ENCODE results near the gene ATP9B.
A peak's percentile ranks its signal among the peaks of the same experiment; 100 is the strongest.

ATP9B gene

DNA sequence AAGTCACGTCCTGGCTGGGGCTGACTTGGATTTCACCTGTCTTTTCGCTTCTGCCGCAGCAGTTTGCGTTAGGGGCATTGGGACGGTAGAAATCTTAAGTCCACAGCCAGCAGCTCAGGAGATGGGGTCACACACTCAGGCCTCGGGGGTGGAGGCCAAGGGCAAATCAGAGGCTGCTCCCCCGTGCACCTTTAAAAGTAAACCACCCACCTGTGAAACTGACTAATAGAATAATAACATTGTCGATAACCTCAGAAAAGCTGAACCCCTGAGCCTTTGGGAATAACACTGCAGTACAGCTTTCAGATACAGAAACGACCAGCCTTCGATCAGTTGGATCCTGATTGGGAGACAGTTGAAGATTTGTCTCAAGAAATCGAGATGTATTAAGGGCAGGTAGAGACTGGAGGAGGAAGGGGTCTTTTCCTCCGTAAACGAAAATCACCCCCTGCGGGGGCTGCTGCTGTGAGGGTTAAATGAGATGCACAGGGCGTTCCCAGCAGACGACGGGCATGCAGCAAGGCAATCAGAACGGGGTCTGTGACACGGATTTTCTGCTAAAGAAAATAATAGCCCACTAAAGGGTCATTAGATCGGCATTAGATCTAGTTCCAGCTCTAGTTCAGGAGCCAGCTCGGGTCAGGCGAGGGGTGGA, 310.2 kb downstream of the ATP9B start:
- in situ Hi-C loops (cut with HindIII; ENCODE audit: low pct_unique_long_range_greater_than_20kb, low sequenced_read_pairs): no loop called here
- no peak for TF ChIP-seq JUND (IDR thresholded peaks at IDR 0.05; ENCODE audit: low read depth)
- DNase-seq (ENCODE audit: low read depth in 1 of 2, low spot score in 1 of 2): no peak

DNA sequence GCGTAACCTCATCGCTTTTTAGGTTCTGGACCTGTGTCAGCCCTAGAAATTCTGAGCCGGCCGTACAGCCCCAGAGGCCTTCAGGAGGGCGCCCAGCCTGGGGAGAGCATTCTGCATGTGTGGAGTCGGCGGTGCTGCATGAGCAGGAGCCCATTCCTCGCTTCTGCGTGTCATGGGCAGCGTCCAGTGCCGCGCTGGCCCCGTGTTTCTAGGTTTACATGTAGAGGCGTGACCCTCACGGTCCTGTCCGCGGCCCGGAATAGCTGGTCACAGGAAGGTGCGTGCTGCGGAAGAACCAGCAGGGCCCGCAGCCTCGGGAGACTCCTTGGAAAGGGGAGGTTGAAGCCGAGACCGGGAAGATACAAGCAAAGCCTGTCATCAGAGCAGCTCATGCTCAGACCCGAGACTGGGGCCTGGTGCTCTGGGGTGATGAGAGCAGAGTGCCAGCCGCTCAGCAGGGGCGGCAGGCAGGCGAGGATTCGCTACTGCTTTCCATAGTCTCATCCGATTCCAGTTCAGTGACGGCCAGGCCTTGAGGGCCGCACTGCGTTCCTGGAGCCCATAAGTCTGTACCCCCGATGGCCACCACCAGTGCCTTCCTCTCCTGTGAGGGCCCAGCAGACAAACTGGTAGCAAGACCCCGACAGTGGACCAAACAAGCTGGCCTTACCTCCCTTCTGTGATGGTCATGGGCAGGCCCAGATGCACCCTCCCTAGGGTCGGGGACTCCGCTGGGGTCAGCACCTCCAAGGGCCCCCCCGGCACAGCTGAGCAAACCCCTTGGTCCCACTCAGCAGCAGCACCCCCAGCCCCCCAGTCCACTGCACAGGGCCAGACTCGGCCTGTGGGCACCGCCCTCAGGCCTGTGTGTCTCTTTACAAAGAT, 311.0 kb downstream of the ATP9B start:
- in situ Hi-C loops (cut with HindIII; ENCODE audit: low pct_unique_long_range_greater_than_20kb, low sequenced_read_pairs): no loop called here
- no peak for DNase-seq (ENCODE audit: low read depth in 1 of 2, low spot score in 1 of 2)
- TF ChIP-seq JUND (IDR thresholded peaks at IDR 0.05; ENCODE audit: low read depth): no peak

DNA sequence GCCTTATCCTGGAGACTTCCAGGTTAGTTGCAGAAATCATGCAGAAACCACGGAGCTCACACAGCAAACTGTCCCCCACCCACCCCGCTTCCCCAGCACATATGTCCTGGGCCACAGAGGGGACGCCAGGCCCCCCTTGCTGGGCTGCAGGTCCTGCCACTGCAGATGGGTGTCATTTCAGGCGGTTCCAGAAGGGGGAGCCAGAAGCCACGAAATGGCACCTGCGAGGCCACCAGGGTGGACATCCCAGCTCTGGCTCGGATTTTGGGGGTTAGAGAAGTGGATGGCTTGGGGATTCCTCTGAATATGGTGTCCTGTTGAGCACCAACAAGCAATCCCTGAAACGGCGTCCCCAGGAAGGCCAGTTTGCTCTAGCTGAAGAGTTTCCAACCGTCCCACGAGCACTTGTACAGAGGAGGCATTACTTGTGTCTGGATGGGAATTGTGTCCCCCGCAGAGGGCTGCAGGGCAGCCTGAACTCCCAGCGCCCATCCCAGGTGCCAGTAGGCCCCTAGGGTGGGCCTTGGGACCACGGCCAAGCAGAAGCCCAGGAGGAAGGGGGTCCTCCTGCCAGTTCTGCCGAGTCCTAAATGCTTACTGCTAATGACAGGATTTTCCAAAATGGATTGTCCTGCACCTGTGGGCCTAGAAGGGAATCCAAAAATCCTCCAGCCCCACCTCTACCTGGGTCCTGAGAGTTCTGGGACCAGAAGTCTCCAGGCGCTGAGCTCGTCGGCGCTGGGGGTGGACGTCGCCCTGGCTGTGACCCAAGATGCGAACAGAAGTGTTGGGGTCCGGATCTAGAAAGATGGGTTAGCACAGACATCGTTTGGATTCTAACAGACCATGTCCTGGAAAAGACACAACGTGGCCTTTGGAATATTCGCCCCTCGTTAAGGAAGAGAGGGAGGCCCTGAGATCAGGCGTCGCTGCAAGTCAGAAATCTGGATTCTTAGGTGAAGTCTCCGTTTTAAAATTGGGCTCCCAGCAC, 311.9 kb downstream of the ATP9B start:
- in situ Hi-C loops (cut with HindIII; ENCODE audit: low pct_unique_long_range_greater_than_20kb, low sequenced_read_pairs): no loop called here
- peak; percentile 52 to 69 for DNase-seq (ENCODE audit: low read depth in 1 of 2, low spot score in 1 of 2)
- no peak for TF ChIP-seq JUND (IDR thresholded peaks at IDR 0.05; ENCODE audit: low read depth)

DNA sequence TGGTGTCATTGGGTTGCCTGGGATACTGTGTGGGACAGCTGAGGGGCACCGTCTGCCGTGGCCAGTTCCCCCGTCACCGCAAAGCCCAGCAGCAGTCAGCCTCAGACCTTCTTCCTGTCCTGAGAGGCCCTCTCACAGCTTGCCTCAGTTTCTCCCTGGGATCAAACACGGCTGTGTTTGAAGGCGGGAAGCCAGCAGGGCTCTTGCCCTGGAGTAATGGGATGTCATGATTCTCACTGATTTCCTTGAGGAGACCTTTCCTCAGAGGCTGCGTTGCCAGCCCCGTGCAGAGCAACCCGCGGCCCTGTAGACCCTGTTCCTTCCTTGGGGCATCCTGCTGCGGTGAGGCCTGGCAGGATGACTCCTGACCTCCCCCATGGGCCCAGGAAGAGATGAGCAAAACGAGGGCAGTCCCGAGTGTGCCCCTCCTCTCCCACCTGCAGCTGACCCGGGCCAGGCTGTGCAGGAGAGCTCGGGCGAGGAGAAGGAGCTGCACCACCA, 312.7 kb downstream of the ATP9B start:
- in situ Hi-C loops (cut with HindIII; ENCODE audit: low pct_unique_long_range_greater_than_20kb, low sequenced_read_pairs): no loop called here
- TF ChIP-seq JUND (IDR thresholded peaks at IDR 0.05; ENCODE audit: low read depth): no peak
- no peak for DNase-seq (ENCODE audit: low read depth in 1 of 2, low spot score in 1 of 2)

DNA sequence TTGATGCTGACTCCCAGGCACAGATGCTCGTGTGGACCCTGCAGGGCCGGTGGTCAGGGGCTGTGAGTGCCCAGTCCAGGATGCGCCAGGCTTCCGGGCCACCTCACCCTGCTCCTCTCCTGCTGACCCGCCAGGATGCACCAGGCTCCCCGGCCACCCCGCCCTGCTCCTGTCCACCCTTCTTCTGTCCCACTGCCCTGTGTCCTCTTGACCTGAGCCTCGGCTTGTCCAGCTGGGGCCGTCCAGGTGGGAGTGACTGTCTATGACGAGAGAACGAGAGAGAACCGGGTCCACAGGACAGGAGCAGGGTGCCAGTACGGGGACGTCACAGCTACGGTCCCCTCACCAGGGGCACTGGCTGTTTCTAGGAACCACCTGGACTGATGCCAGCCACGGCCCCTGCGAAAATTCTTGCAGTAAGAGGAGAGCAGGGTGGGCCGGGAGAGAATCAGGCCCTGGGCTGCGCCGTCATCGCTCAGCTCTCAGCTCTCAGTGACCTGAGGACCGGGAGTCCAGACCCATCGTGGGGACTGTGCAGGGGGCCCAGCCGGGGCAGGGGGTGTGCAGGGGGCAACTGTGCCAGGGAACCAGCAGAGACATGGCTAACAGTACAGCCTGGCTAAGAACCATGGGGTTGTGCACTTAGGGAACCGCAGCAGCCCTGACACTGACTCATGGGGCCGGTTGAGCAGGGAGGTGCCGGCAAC, 313.6 kb downstream of the ATP9B start:
- no peak for DNase-seq (ENCODE audit: low read depth in 1 of 2, low spot score in 1 of 2)
- no peak for TF ChIP-seq JUND (IDR thresholded peaks at IDR 0.05; ENCODE audit: low read depth)
- in situ Hi-C loops (cut with HindIII; ENCODE audit: low pct_unique_long_range_greater_than_20kb, low sequenced_read_pairs): no loop called here

DNA sequence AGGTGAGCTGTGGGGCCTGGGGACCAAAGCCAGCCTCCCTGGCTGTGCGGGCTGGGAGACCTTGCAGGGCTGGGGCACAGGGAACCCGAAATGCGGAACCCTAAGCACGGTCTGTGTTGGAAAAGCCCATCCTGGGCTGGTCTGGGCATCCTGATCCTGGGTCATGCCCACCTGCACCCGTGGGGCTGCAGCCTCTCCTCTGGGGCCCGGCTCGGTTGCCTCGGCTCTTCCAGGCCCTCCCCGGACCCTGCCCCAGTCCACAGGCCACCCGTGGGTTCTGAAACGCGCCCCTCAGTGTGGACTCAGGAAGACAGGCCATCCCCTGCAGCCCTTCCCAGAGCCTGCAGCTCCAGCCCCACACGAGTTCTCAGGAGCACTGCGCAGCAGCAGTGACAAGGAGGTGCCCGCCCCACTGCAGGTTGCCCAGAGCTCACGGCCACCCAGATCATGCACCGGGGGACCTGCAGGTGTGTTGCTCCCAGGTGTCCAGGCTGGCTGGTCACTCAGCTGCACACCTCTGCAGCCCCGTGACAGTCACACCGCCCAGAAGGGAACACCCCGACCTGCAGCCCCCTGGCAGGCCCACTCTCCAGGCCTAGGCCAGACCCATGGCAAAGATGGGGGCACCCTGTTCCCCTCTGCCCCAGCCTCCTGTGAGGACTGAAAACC, 314.3 kb downstream of the ATP9B start:
- in situ Hi-C loops (cut with HindIII; ENCODE audit: low pct_unique_long_range_greater_than_20kb, low sequenced_read_pairs): no loop called here
- no peak for TF ChIP-seq JUND (IDR thresholded peaks at IDR 0.05; ENCODE audit: low read depth)
- DNase-seq (ENCODE audit: low read depth in 1 of 2, low spot score in 1 of 2): no peak

DNA sequence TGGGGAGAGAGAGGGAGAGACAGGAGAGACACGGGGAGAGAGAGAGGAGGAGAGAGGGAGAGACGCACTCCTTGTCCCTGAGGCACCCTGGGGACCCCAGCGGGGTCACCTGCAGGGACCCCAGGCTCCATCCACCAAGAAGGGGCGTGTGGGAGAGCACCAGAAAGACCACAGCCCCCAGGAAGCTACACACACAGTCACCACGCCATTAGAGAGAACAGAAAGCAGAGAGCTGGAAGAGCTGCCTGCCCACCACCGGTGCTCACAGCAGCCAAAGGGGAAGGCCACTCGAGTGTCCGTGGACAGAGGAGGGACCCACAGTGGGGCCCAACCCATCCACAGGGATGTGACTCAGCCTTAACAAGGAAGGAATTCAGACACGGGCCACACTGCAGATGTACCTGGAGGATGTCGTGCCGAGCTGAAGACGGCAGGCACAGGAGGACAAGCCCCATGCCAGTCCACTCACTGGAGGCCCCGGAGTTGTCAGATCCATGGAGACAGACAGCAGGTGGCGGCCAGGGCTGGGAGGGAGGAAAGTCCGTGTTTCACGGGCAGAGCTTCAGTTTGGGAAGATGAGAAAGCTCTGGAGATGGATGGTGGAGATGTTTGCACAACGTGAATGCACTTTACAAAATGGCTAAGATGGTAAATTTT, 315.1 kb downstream of the ATP9B start:
- no peak for TF ChIP-seq JUND (IDR thresholded peaks at IDR 0.05; ENCODE audit: low read depth)
- in situ Hi-C loops (cut with HindIII; ENCODE audit: low pct_unique_long_range_greater_than_20kb, low sequenced_read_pairs): no loop called here
- no peak for DNase-seq (ENCODE audit: low read depth in 1 of 2, low spot score in 1 of 2)

DNA sequence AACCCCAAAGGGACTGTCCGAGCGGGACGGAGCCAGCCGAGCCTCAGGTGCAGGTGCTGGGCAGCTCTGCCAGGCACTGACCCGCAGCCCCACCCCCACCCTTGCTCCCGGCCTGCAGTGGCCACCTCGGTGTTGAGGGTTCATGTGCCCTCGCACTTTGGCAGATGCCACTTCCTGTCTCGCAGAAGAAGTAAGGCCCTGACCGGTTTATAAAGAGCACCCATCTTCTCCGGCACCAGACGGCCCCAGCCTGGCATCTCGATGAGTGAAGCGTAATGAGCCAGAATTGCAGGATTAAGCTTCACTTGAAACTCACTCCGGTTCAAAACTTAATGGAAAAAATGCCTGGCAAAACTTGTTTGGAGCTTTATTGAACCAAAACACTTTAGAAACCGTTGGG, 315.6 kb downstream of the ATP9B start:
- in situ Hi-C loops (cut with HindIII; ENCODE audit: low pct_unique_long_range_greater_than_20kb, low sequenced_read_pairs): no loop called here
- TF ChIP-seq JUND (IDR thresholded peaks at IDR 0.05; ENCODE audit: low read depth): no peak
- DNase-seq (ENCODE audit: low read depth in 1 of 2, low spot score in 1 of 2): no peak

DNA sequence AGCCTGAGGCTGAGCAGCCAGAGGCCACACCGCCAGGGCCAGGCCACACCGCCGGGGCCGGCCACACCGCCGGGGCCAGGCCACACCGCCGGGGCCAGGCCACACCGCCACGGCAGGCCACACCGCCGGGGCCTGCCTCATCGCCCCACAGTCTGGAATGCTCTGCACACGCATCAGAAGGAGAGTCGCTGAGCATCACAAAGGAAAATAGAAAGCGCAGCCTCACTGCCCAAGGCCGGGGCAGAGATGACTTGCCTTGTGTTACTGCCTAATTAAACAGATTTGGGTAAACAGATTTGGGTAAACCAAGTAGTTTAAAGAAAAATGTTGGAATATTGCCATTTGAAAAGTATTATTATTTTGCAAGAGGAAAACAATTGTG, 316.1 kb downstream of the ATP9B start:
- no peak for TF ChIP-seq JUND (IDR thresholded peaks at IDR 0.05; ENCODE audit: low read depth)
- in situ Hi-C loops (cut with HindIII; ENCODE audit: low pct_unique_long_range_greater_than_20kb, low sequenced_read_pairs): no loop called here
- DNase-seq (ENCODE audit: low read depth in 1 of 2, low spot score in 1 of 2): no peak

DNA sequence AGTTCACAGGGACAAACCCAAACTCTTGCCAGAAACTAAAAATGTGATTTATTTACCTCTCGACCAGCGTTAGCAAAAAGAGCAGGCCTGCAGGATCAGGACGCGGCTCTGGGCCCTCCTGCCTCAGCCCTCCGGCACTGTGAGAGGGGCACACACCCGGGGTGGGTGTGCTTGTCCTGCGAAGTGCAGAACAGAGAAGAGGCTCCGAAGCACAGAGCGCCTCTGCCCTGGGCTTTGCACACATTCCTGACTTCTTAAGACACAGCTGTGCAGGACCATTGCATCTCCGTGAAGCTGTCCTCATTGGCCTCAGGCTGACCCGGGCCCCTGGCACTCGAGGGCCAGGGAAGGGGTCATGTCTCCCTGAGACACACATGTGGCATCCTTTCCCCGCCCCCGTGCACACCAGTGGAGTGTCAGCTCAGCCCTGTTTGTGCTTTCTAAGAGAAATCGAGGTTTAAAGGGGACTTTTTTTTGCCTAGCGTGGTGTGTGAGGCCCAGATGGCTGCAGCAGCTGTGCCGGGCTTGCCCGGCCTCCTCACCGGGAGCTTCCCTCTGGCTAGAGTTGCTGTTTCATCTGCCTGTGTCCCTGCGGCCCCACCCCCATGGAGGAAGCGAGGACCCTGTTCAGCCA, 316.6 kb downstream of the ATP9B start:
- TF ChIP-seq JUND (IDR thresholded peaks at IDR 0.05; ENCODE audit: low read depth): no peak
- DNase-seq (ENCODE audit: low read depth in 1 of 2, low spot score in 1 of 2): no peak
- in situ Hi-C loops (cut with HindIII; ENCODE audit: low pct_unique_long_range_greater_than_20kb, low sequenced_read_pairs): no loop called here

Data from T47D (cell line).